Ovary (tissue), 9 donors: ENCODE measurements around the gene GALNT12. TPM values are rescaled to one million over a fixed set of nuclear protein-coding genes. Genes with fewer than 3 reads are reported as not detected.
A peak's percentile ranks its signal among the peaks of the same experiment; 100 is the strongest.

Source experiments
- DNase-seq, 5 donors: peaks; one replicate each; pipeline ENCODE4 v3.0.0-alpha.2; 2019 to 2020
- H3K27ac ChIP-seq, 2 donors: fragments of 200-600 bp; one replicate each; pipeline versions ENCODE4 v1.5.1 to v1.8.0; 2019 to 2022
- H3K27me3 ChIP-seq: fragments of 200-600 bp; one replicate; pipeline ENCODE4 v1.8.0; 2022
- H3K36me3 ChIP-seq: fragments of 200-600 bp; sonication (generic); one replicate; pipeline ENCODE4 v1.5.1; 2019
- H3K4me1 ChIP-seq: one replicate; pipeline ENCODE4 v1.8.1; 2013; ENCODE audit warnings: mild to moderate bottlenecking, moderate library complexity; ENCODE audit not compliant: insufficient read depth
- H3K4me3 ChIP-seq: fragments of 200-600 bp; sonication (generic); one replicate; pipeline ENCODE4 v1.5.1; 2017
- H3K9me3 ChIP-seq, 2 donors: fragments of 200-600 bp in 1 of 2; sonication (generic) in 1 of 2; one replicate each; pipeline versions ENCODE4 v1.5.1 to v1.8.1; 2013 to 2019; ENCODE audit warnings: mild to moderate bottlenecking in 1 of 2, moderate library complexity in 1 of 2
- CTCF ChIP-seq, 3 donors: fragments of 450-650 bp in 2 of 3; fragments of 200-600 bp in 1 of 3; IDR thresholded peaks; one replicate each; pipeline versions ENCODE4 v1.5.1 to v1.8.0; 2016 to 2022; ENCODE audit warnings: antibody characterized with exemption in 3 of 3, mild to moderate bottlenecking in 1 of 3
- EP300 ChIP-seq: sonication (generic); formaldehyde crosslinking; IDR thresholded peaks from one replicate; pipeline ENCODE4 v1.6.1; 2017; ENCODE audit warnings: antibody characterized with exemption
- POLR2A ChIP-seq: fragments of 450-650 bp; IDR thresholded peaks from one replicate; pipeline ENCODE4 v1.6.1; 2017; ENCODE audit warnings: antibody characterized with exemption, mild to moderate bottlenecking, moderate library complexity
- WGBS, 3 donors: extraction: QIAGEN DNeasy Blood & Tissue Kit in 1 of 3; methylation state at CpG; one replicate each; pipeline versions ENCODE4 v1.1.5 to v1.1.7; 2013 to 2017; 5-methylcytosine and 5-hydroxymethylcytosine counted together
- intact Hi-C, 4 donors: fragments of 100-400 bp; cut with DNase I; formaldehyde crosslinking; loops; one replicate each; pipeline versions ENCODE4 v1.11.0 to v1.15.1; 2022 to 2023
- polyA plus RNA-seq, 2 donors: library from polyadenylated mRNA; stranded (reverse); fragments of 200-250 nt in 1 of 2; fragments of 350-450 nt in 1 of 2; fragmentation: Illumina TruSeq in 1 of 2; extraction: RNeasy Lipid Tissue Mini Kit (QIAGEN cat#74804) in 1 of 2; gene quantifications; one replicate each; pipeline ENCODE4 v1.2.3, GENCODE V29; 2013 to 2014
- total RNA-seq, 7 donors: library from RNA; depleted of rRNA in 2 of 7; stranded (reverse); fragments of >200 nt in 2 of 7; fragmentation: NEBNext Ultra II Directional in 3 of 7; extraction: Animal tissue kit (Norgen Biotek cat#: 25700) in 3 of 7; gene quantifications; one replicate each; pipeline versions ENCODE4 v1.1.0 to v1.2.4, GENCODE V29; 2016 to 2023
- donor health status: DM: no; HTN: no; CAD: no; lungs with moderate emphysema.
- donor health status: DM: no; HTN: no; CAD: no.
- donor health status: Bipolar disorder and iron deficiency.
- donor health status: DM: yes; HTN: yes; CAD: no.
- donor health status: DM: no; HTN: no; CAD: no.
- donor health status: DM: yes; HTN: yes; CAD: no.

GALNT12 gene
- total and polyA plus RNA-seq, 9 donors, result 0.23 to 7.0 (median 1.4) TPM

- Histone ChIP-seq H3K27me3 (no peaks in the 10 kb centered on the region), H3K9me3 (no peaks in the 10 kb centered on the region)
These were observed 57.9 kb downstream of the GALNT12 start for GRCh38 chr9:98865284-98865875.

GRCh38 chr9:98866435-98867102, 59.1 kb downstream of the GALNT12 start:
- Histone ChIP-seq H3K4me1 (peaks cover 7% of the 10 kb centered on the region), H3K27me3 (no peaks in the 10 kb centered on the region), H3K36me3 (no peaks in the 10 kb centered on the region), H3K27ac (peak overlapping the region in 1 of 2 donors; percentile 46), H3K4me3 (no peak overlapping the region), H3K9me3 (no peaks in the 10 kb centered on the region)
- no peak for DNase-seq
- 28 to 48% (median 47%) methylated on average over 6 of the region's 6 CpGs for WGBS, 3 donors
- TF ChIP-seq CTCF (IDR thresholded peaks at IDR 0.05), result no peak
- TF ChIP-seq EP300, result no peak
- no peak for TF ChIP-seq POLR2A
- intact Hi-C loops, result loop anchor here in 2 of 4 donors (10.0 kb wide), 2 partner anchors 68 to 108 kb away; no protein-coding TSS in a partner anchor

More at GRCh38 chr9:98865284-98865875, 57.9 kb downstream of the GALNT12 start:
- H3K36me3 ChIP-seq, result no peaks in the 10 kb centered on the region
- intact Hi-C loops, result loop anchor here in 2 of 4 donors (10.0 kb wide), 2 partner anchors 69 to 109 kb away; no protein-coding TSS in a partner anchor
- 91 to 97% (median 94%) methylated on average over 5 of the region's 5 CpGs for WGBS, 3 donors
- no peak overlapping the region for H3K27ac ChIP-seq
- DNase-seq, result no peak
- TF ChIP-seq POLR2A (no peak), CTCF (IDR thresholded peaks at IDR 0.05) (no peak), EP300 (no peak)
- H3K4me1 ChIP-seq, result peaks cover 7% of the 10 kb centered on the region
- no peak overlapping the region for H3K4me3 ChIP-seq

- intact Hi-C loops, result loop anchor here in 2 of 4 donors (10.0 kb wide), 2 partner anchors 68 to 108 kb away; no protein-coding TSS in a partner anchor
- Histone ChIP-seq H3K4me3 (no peak overlapping the region), H3K36me3 (no peaks in the 10 kb centered on the region), H3K9me3 (no peaks in the 10 kb centered on the region), H3K27ac (peak overlapping the region; percentile 44 to 46), H3K27me3 (no peaks in the 10 kb centered on the region), H3K4me1 (peaks cover 7% of the 10 kb centered on the region)
- TF ChIP-seq CTCF (IDR thresholded peaks at IDR 0.05) (no peak), EP300 (no peak), POLR2A (no peak)
- WGBS, 3 donors, result 4 to 28% (median 21%) methylated on average over 1 of the region's 1 CpG
- DNase-seq, result no peak
These were observed 59.6 kb downstream of the GALNT12 start for GRCh38 chr9:98867103-98867428.

- Histone ChIP-seq H3K4me1 (peaks cover 7% of the 10 kb centered on the region), H3K27me3 (no peaks in the 10 kb centered on the region), H3K9me3 (no peaks in the 10 kb centered on the region), H3K36me3 (no peaks in the 10 kb centered on the region), H3K27ac (peak overlapping the region; percentile 44 to 46), H3K4me3 (no peak overlapping the region)
- intact Hi-C loops, result loop anchor here in 2 of 4 donors (10.0 kb wide), 2 partner anchors 67 to 107 kb away; no protein-coding TSS in a partner anchor
- WGBS, 3 donors, result 31 to 41% (median 35%) methylated on average over 4 of the region's 4 CpGs
- no peak for TF ChIP-seq CTCF (IDR thresholded peaks at IDR 0.05)
- no peak for TF ChIP-seq EP300
- TF ChIP-seq POLR2A, result peak; percentile 20
- DNase-seq, result peak; percentile 58 to 79 (median 76)
These were observed 60.1 kb downstream of the GALNT12 start for GRCh38 chr9:98867429-98868168.
